Stimulated activated CD4-positive, alpha-beta T cell treated with anti-CD3 and anti-CD28 coated beads, Interleukin-12 subunit alpha, Interleukin-12 subunit beta, amount 100 ng/mL, for 48 hours (primary cell): ENCODE data around the gene HNF4A.
A peak's percentile ranks its signal among the peaks of the same experiment; 100 is the strongest.
"Not testable (repeated sequence)": the region's sequence is repeated elsewhere in the genome, so short reads cannot be mapped to it uniquely, and the experiment has no call there.

ENCODE experiments used
- DNase-seq, 3 donors: peaks; one replicate each; pipeline ENCODE4 v3.0.0-alpha.2; 2020; ENCODE audit warnings: low read depth in 2 of 3, low spot score in 1 of 3

Gene HNF4A

GRCh38 chr20:44345147-44345546, 10.4 kb upstream of the HNF4A start:
- no peak for DNase-seq

GRCh38 chr20:44345941-44346340, 9.6 kb upstream of the HNF4A start:
- not testable (repeated sequence) for DNase-seq

- DNase-seq, result no peak
Observed at GRCh38 chr20:44348168-44348659, 7.3 kb upstream of the HNF4A start.

GRCh38 chr20:44349349-44349748, 6.2 kb upstream of the HNF4A start:
- DNase-seq, result no peak

GRCh38 chr20:44350567-44350966, 4.9 kb upstream of the HNF4A start:
- no peak for DNase-seq

- DNase-seq, result no peak
Observed at GRCh38 chr20:44354979-44355497, 461 bp upstream of the HNF4A start.

- DNase-seq, result no peak
Observed at GRCh38 chr20:44356353-44356723, 839 bp downstream of the HNF4A start.

- DNase-seq, result no peak
Observed at GRCh38 chr20:44357020-44357419, 1.5 kb downstream of the HNF4A start.

- no peak for DNase-seq
Observed at GRCh38 chr20:44357555-44358125, 2.1 kb downstream of the HNF4A start.

- no peak for DNase-seq
Observed at GRCh38 chr20:44358776-44359175, 3.3 kb downstream of the HNF4A start.

- no peak for DNase-seq
Observed at GRCh38 chr20:44360221-44360620, 4.7 kb downstream of the HNF4A start.

- no peak for DNase-seq
Observed at GRCh38 chr20:44361021-44361420, 5.5 kb downstream of the HNF4A start.

GRCh38 chr20:44362466-44362940, 7.0 kb downstream of the HNF4A start:
- DNase-seq, result no peak

GRCh38 chr20:44364068-44364467, 8.6 kb downstream of the HNF4A start:
- DNase-seq, result no peak

GRCh38 chr20:44364780-44365179, 9.3 kb downstream of the HNF4A start:
- DNase-seq, result no peak

GRCh38 chr20:44367746-44368145, 12.2 kb downstream of the HNF4A start:
- DNase-seq, result no peak

GRCh38 chr20:44370639-44371218, 15.2 kb downstream of the HNF4A start:
- no peak for DNase-seq

- DNase-seq, result no peak
Observed at GRCh38 chr20:44382641-44383040, 27.1 kb downstream of the HNF4A start.

- peak; percentile 59 to 91 (median 80) for DNase-seq
Observed at GRCh38 chr20:44384423-44385027, 29.0 kb downstream of the HNF4A start.

- DNase-seq, result peak; percentile 65 to 77 (median 72)
Observed at GRCh38 chr20:44388466-44389023, 33.0 kb downstream of the HNF4A start.

GRCh38 chr20:44389871-44390270, 34.4 kb downstream of the HNF4A start:
- DNase-seq, result no peak

- DNase-seq, result no peak
Observed at GRCh38 chr20:44390280-44390679, 34.8 kb downstream of the HNF4A start.
